Breast epithelium (tissue), 3 donors: ENCODE results near the gene CXorf58.

Experiments used
- POLR2A ChIP-seq: fragments of 450-650 bp; IDR thresholded peaks from one replicate; pipeline ENCODE4 v1.6.1; 2016; ENCODE audit warnings: antibody characterized with exemption, mild to moderate bottlenecking, moderate library complexity
- TF ChIP-seq, protein P1 (sequence below), 3 donors: fragments of 450-650 bp; IDR thresholded peaks; one replicate each; pipeline ENCODE4 v1.5.1; 2016 to 2017; ENCODE audit warnings: antibody characterized with exemption in 3 of 3, mild to moderate bottlenecking in 3 of 3, moderate library complexity in 3 of 3

GRCh38 chrX:23890933-23891332 lies 16.9 kb upstream of the CXorf58 start:
- TF ChIP-seq, protein P1, sequence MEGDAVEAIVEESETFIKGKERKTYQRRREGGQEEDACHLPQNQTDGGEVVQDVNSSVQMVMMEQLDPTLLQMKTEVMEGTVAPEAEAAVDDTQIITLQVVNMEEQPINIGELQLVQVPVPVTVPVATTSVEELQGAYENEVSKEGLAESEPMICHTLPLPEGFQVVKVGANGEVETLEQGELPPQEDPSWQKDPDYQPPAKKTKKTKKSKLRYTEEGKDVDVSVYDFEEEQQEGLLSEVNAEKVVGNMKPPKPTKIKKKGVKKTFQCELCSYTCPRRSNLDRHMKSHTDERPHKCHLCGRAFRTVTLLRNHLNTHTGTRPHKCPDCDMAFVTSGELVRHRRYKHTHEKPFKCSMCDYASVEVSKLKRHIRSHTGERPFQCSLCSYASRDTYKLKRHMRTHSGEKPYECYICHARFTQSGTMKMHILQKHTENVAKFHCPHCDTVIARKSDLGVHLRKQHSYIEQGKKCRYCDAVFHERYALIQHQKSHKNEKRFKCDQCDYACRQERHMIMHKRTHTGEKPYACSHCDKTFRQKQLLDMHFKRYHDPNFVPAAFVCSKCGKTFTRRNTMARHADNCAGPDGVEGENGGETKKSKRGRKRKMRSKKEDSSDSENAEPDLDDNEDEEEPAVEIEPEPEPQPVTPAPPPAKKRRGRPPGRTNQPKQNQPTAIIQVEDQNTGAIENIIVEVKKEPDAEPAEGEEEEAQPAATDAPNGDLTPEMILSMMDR (IDR thresholded peaks at IDR 0.05) = no peak
- no peak for TF ChIP-seq POLR2A
